Measurements from ENCODE around the gene SPG7.

The SPG7 gene

DNA sequence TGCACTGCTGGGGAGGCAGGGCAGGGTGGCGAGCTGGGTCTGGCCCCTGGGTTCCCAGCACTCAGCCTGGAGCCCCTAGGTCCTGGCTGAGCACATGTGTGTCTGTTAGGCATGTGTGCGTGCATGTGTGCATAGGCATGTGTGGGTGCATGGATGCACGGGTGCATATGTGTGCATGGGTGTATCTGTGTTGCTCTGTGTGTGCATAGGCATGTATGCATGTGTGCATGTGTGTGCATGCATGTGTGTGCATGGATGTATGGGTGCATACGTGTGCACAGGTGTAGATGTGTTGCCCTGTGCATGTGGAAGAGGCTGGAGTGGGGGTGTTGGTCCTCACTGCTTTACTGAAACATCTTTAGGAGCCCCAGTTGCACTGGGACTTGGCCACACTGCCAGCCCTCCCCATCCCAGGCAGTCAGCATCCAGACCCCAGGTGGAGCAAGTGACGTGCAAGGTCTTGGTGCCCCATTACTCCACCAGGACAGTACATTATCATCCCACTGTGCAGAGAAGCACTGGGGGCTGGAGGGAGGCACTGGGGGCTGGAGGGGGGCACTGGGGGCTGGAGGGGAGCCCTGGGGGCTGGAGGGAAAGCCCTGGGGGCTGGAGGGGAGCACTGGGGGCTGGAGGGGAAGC, 94.9 kb downstream of the SPG7 start:
- no peak for DNase-seq

DNA sequence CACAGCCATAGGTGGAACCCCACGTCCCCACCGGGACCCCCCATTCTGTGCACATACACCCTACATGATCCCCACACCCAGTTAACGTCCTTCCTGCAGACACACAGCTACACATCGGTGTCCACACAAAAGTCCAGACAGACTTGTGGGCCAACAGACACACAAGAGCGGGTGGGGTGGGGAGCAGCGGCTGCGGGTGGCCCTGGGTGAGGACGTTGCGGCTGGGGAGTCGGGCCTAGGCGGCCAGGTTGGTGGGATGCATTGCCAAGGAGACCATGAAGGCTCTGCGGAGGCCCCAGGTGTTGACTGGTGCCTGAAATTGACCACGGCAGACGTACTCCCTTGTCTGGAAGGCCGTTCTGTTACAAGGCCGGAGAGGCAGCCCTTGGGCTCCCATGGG, 96.6 kb downstream of the SPG7 start:
- no peak for DNase-seq

DNA sequence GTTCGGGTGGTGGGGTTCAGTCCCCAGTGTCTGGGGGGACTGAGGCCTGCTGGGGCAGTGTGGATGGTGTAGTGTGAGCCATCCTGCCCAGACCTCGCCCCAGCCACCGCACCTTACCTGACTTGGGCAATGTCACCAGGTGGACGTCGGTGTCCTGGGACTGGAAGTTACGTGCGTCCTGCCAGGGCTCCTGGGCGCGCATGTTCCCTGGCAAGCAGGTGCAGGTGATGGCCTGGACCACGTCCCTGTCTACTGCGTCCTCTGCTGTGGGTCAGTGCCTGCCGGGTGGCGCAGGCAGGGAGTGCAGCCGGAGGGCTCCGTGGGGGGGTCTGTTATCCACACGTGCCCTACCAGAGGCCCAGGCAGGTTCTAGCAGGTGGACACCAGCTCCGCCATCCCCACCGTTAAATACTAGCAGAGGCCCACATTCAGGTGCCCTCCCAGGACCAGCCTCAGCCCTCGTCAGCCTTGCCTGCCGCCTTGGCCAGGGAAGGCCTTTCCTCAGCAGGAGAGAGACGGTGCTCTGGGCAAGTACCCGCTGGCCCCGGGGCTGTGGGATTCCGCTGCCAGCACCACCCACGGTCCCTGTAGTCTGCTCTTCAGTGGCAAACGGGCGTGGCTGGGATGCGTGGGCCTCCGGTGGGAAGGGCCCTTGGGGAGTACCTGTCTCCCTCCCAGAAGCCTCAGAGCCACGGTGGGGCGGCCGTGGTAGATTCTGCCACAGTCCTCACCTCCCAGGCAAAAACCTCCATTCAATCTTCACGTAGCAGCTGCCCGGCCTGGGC, 97.2 kb downstream of the SPG7 start:
- no peak for DNase-seq

DNA sequence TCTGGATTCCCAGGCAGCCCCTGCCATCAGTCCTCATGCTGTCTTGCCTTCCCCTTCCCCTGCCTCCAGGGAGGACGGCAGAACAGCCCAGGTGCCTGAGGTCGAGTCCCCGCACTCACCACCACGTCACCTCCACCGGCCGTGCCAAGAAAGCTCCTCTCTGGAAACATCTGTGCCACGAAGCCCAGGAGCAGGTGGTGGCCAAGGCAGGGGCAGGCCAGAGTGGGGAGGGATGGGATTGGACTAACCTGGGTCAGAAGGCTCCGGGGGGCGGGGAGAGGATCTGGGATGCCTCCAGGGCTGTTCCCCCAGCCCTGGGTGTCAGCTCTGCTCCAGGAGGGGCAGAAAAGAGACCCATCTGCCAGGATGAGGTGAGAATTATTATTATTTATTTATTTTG, 97.8 kb downstream of the SPG7 start:
- DNase-seq = no peak

All from 8988T (cell line).